NCI-H2107 treated with DMSO at 0.1 percent for 48 hours (cell line): ENCODE data around the gene ADCY3.

Source experiments
- DNase-seq: peaks from one replicate; lab custom pipeline; 2025; ENCODE audit not compliant: unreplicated experiment; lab: John Stamatoyannopoulos, UW

Gene ADCY3

DNA sequence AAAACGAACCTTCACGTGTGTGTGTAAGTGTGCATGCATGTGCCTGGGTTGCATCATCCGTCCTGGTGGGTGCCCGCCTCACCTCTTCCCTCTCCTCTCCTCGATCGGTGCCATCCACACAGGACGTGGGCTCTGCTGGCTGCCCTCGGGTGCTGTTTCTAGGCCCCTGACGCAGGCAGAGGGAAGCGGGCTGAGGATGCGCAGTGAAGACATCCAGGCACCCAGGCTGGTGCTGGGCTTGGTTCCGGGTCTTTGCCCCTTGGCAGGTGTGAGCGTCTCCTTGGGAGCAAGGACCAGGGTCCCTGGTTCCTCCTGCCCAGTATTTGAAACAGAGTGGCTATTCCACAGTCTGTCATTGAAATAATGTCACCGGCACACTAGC, 6.2 kb upstream of the ADCY3 start:
- no peak for DNase-seq

DNA sequence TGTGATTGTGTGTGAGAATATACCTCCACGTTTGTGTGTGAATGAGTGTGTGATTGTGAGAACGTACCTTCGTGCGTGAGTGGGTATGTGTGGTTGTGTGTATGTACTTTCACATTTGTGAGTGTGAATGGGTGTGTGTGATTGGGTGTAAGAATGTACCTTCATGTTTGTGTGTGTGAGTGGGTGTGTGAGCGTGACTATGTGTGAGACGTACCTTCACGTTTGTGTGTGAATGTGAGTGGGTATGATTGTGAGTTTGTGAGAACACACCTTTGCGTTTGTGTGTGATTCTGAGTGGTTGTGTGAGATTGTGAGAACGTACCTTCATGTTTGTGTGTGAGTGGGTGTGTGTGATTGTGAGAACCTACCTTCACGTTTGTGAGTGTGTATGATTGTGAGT, 5.8 kb upstream of the ADCY3 start:
- no peak for DNase-seq

DNA sequence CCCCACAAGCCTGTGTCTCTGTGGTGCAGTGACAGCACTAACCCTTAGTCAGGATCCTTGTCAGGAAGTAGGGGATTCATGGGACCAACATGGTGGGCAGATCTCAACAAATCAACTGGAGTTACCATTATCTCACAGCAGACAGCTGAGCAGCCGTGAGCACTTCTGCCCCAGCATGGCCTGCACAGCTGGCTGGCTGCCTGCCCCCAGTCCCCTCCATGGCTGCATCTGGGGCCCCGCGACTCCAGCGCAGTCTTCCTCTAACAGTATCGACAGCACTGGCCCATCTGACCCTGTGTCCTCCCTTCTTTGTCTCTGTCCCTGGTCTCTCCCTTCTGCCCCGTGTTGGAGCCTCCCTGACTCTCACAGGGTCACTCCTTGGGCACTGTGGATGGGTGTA, 4.7 kb upstream of the ADCY3 start:
- no peak for DNase-seq

DNA sequence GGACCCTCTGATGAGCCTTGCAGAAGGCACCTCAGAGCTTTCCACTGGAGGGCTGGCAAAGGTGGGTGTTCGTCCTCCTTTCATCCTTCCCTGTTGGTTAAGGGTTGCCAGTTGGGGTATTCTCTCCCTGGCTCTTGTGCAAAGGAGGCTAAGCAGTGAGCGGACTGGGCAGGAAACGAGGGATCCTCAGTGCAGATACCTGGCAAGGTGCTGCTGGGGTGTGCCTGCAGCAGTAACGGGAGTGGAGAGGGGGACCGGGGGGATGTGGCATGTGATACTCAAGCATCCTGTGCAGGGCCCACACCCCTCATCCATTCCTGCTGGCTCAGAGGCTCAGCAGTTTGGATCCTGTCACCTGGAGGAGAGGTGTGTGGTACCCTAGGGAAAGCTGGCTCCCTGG, 4.2 kb upstream of the ADCY3 start:
- no peak for DNase-seq

GRCh38 chr2:24923106-24923505, 3.1 kb upstream of the ADCY3 start:
- no peak for DNase-seq

DNA sequence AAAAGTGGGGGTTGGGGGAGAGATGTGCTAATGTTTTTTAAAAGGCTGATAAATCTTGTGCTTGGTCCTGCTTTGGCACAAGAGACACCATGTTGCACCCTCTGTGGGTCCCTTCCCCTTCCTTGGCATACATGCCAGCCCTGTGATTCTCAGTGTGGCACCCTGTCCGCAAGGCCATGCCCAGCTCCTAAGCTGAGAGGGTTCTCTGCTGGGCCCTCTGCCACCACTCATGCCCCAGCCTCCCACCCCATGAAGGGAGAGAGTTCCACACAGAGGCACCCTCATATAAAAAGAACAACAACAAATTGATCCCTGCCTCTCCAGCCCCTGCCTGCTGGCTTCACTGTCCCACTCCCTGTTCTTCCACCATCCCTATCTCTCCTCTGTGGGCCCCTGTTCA, 2.5 kb upstream of the ADCY3 start:
- no peak for DNase-seq

GRCh38 chr2:24920809-24921441, 888 bp upstream of the ADCY3 start:
- no peak for DNase-seq

GRCh38 chr2:24919506-24920097, 435 bp downstream of the ADCY3 start:
- DNase-seq: no peak

DNA sequence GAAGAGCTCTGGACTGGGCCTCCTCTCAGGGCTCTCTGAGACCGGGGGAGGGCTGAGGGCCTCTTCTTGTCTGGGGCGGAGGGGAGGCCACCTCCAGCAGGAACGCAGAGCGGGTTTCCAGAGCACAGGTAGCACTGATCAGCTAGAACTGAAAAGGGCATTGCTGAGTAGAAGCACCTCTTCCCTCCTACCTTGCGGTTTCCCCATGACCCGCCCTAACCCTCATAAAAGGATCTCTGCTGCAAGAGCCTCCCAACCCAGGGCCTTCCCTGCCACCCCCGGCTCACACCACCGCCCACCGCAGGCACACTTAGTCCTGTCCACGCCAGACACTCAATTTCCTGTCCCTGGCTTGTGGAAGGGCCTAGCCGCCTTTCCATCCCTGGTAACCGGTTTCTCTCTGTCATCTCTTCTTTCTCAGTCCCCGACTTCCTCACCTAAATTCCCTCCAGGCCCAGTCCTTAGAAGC, 966 bp downstream of the ADCY3 start:
- no peak for DNase-seq

DNA sequence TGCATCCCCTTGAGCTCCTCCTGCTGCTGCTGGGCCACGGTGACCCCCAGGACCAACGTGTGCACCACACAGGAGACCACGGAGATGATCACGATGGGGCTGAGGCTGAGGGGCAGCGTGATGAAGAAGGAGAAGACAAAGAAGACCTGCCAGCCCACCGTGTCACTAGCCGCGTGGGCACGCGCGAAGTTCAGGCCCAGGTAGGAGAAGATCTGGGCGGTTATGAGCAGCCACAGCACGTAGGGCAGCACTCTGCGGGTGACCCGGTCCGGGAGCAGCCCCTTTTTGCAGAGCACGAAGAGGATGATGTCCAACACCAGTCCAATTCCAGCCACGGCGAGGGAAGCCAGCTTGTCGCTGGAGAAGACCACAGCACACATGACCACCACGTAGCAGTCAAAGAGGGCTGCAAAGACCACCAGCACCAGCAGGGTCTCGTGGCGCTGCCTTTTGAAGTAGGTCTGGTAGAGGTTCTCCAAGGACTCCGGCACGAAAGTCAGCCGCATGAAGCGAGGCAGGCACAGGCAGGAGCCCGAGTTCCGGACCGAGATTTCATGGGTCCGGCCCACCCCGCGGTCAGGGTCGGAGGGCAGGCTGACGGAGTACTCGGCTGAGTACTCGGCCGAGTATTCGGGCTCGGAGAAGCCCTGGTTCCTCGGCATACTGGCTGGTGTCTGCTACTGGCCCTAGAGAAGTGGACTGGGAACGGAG, 1.6 kb downstream of the ADCY3 start:
- DNase-seq: no peak

DNA sequence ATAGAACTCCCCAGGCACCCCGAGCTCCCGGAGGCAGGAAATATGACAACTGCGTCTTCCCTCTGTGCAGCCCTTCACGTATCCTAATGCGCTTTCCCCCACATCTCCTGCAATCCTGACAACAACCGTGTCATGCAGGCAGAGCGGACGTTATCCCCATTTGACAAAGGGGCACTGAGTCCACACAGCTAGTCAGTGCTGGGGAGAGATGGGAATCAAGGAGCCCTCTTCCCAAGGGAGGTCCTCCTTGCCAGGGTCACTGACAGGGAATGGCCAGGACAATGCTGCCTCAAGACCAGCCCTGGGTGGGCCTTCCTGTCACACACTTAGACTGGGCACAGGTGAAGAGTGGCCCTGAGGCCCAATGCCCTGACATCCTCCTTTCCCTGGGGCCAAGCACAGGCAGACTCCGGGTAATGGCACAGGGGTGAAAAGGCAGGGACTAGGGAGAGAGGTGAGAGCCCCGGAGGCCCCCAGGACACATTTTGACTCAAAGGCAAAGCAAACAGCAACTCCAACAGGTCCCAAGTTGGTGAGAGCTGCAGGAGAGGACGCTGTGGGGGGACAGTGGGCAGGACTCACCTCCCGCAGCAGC, 2.2 kb downstream of the ADCY3 start:
- no peak for DNase-seq

DNA sequence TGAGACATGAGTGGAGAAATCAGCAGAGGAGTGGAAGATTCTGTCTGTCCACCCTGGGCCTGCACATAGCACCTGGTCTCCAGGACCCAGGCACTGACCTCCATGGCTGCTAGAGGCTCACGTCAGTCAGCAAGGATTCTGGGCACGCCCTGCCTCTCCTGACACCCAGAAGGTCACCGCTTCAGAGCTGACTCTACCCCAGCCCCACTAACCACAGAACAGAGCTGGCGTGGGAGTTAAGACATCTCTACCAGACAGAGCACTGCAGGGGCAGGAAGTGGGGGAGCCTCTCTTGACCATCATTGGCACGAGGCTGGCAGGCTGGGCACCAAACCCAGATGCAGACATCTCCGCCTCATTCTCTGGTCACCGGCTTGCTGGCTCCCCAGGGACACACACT, 3.0 kb downstream of the ADCY3 start:
- no peak for DNase-seq

- DNase-seq: no peak
Measured at GRCh38 chr2:24915796-24916195, 4.2 kb downstream of the ADCY3 start.

DNA sequence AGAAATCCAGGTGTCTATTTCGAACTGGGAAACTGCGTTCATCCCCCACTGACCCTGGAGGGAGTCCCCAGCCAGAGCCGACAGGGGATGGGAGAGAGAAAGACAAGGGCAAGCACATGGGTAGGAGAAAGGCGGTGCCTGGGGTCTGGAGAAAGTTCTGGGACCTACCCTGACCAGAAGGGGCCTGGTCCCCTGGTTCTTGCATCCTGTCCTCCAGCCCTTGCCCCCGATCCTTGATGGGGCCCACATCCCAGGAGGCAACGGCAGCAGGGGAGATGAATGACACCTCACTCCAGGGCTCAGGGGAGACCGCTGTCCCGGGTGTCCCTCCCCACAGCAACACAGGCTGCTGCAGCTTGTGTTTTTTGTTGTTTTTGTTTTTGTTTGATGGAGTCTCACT, 4.9 kb downstream of the ADCY3 start:
- no peak for DNase-seq

DNA sequence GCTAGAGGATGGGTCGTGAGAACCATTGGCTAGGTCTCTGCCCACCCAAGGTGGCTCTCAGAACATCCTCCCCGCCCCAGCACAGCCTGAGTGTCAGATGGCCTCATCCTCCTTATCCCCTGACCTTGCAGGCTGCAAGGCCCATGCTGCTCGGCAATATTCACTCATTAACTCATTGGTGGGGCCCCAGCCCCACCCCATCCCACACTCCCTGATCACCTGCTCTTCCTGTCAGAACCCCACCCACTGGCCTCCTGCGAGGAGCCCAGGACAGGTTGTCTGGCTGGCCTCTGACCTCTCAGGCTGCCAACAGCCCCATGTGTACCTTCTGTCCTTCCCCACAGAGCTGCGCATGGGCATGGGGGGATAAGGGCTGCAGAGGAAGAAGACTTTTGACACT, 5.3 kb downstream of the ADCY3 start:
- DNase-seq: no peak

GRCh38 chr2:24913911-24914310, 6.1 kb downstream of the ADCY3 start:
- no peak for DNase-seq

DNA sequence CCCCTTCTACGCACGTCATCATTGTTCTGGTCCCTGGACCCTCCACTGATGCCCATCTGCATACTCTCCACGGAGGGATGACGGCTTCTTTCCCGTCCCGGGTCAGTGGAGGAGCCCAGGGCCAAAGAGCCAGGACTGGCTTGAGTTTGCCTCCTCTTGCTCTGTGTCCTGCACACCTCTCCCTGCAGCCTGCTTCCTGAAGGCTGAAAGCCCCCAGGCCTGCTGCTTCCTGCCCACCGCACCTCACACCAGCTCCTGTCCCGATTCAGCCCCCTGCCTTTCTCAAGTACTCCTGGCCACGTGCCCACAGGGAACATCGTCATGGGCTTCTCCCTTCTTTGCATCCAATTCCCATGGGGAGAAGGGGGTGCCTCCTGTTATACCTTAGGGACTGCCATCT, 7.1 kb downstream of the ADCY3 start:
- DNase-seq: no peak

GRCh38 chr2:24912523-24912922, 7.5 kb downstream of the ADCY3 start:
- no peak for DNase-seq

GRCh38 chr2:24910245-24910644, 9.8 kb downstream of the ADCY3 start:
- no peak for DNase-seq

DNA sequence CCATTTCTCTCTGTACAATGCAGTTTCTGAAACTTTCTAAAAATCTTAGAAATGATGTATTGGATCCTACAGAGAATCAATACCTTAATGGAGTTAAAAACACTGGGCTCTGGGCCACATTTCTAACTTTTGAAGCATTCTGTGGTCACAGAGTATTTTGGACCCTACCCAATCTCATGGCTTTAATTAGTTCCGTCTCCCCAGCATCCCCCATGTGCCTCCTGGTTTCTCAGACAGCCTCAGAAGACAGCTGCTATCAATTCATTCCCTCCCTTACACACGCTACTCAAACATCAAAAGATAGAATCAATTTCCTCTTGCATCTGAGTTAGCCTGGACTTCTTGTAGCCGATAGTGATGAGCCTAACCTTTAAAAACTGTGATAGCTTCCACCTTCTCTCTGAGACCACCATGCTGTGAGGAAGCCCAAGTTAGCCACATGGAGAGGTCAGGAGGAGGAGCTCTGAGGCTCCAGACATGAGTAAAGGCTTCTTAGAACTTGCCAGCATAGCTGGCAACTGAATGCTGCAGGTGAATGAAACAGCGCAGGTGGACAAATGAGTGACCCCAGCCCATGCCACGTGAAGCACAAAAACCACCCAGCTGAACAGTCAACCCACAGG, 10.4 kb downstream of the ADCY3 start:
- DNase-seq: no peak

- no peak for DNase-seq
Measured at GRCh38 chr2:24908461-24908901, 11.6 kb downstream of the ADCY3 start.

- no peak for DNase-seq
Measured at GRCh38 chr2:24907116-24907515, 12.9 kb downstream of the ADCY3 start.
